ENCODE measurements around the gene ZBTB6.
"Not testable (repeated sequence)": the region's sequence is repeated elsewhere in the genome, so short reads cannot be mapped to it uniquely, and the experiment has no call there.

ZBTB6 gene

GRCh38 chr9:122923947-122924346 is 10.8 kb upstream of the ZBTB6 start:
- DNase-seq, result no peak

GRCh38 chr9:122922713-122923112 is 9.6 kb upstream of the ZBTB6 start:
- no peak for DNase-seq

- DNase-seq, result no peak
Observed at GRCh38 chr9:122918310-122918709, 5.2 kb upstream of the ZBTB6 start.

- DNase-seq, result no peak
Observed at GRCh38 chr9:122912671-122912963, 506 bp downstream of the ZBTB6 start.

GRCh38 chr9:122906122-122906521 is 7.0 kb downstream of the ZBTB6 start:
- DNase-seq, result not testable (repeated sequence)

GRCh38 chr9:122904823-122905710 is 8.1 kb downstream of the ZBTB6 start, which contains the start of gene RC3H2:
RC3H2 (minus strand) TSS chr9:122905359; CDS start chr9:122897509, 7,850 bp downstream.
- DNase-seq, result peak; percentile 98

GRCh38 chr9:122904466-122904822 is 8.7 kb downstream of the ZBTB6 start:
- DNase-seq, result no peak

- no peak for DNase-seq
Observed at GRCh38 chr9:122900791-122901190, 12.3 kb downstream of the ZBTB6 start.

- no peak for DNase-seq
Observed at GRCh38 chr9:122897969-122898368, 15.2 kb downstream of the ZBTB6 start.

GRCh38 chr9:122888480-122888879 is 24.6 kb downstream of the ZBTB6 start:
- no peak for DNase-seq

GRCh38 chr9:122883125-122883524 is 30.0 kb downstream of the ZBTB6 start:
- DNase-seq, result no peak

GRCh38 chr9:122879443-122879842 is 33.7 kb downstream of the ZBTB6 start:
- DNase-seq, result no peak

- no peak for DNase-seq
Observed at GRCh38 chr9:122875523-122875922, 37.6 kb downstream of the ZBTB6 start.

GRCh38 chr9:122867276-122867675 is 45.8 kb downstream of the ZBTB6 start:
- DNase-seq, result not testable (repeated sequence)

- DNase-seq, result no peak
Observed at GRCh38 chr9:122866079-122866478, 47.0 kb downstream of the ZBTB6 start.

- DNase-seq, result no peak
Observed at GRCh38 chr9:122865300-122865699, 47.8 kb downstream of the ZBTB6 start.

- DNase-seq, result no peak
Observed at GRCh38 chr9:122863407-122863806, 49.7 kb downstream of the ZBTB6 start.

GRCh38 chr9:122860319-122861142 is 52.6 kb downstream of the ZBTB6 start:
- DNase-seq, result no peak

All from NCI-H2029 treated with DMSO at 0.1 percent for 48 hours (cell line).